Activated CD4-positive, alpha-beta T cell treated with anti-CD3 and anti-CD28 coated beads, Interleukin-2, Interleukin-4, amounts not matched to agents 100 ng/mL and 50 ng/mL, durations not matched to agents 16 hours and 8 hours (primary cell): ENCODE results near the gene CD8B2.
A peak's percentile ranks its signal among the peaks of the same experiment; 100 is the strongest.
"Not testable (repeated sequence)": the region's sequence is repeated elsewhere in the genome, so short reads cannot be mapped to it uniquely, and the experiment has no call there.

ENCODE experiments used
- DNase-seq: peaks from one replicate; pipeline ENCODE4 v3.0.0-alpha.2; 2020; ENCODE audit warnings: low spot score

CD8B2 gene

GRCh38 chr2:106486551-106487385 is at the start of gene CD8B2:
CD8B2 (plus strand) TSS chr2:106487364; CDS start chr2:106487427, 63 bp downstream.
- not testable (repeated sequence) for DNase-seq

GRCh38 chr2:106461882-106462281 is 25.3 kb upstream of the CD8B2 start:
- not testable (repeated sequence) for DNase-seq

GRCh38 chr2:106467516-106467915 is 19.6 kb upstream of the CD8B2 start:
- DNase-seq, result not testable (repeated sequence)

DNA sequence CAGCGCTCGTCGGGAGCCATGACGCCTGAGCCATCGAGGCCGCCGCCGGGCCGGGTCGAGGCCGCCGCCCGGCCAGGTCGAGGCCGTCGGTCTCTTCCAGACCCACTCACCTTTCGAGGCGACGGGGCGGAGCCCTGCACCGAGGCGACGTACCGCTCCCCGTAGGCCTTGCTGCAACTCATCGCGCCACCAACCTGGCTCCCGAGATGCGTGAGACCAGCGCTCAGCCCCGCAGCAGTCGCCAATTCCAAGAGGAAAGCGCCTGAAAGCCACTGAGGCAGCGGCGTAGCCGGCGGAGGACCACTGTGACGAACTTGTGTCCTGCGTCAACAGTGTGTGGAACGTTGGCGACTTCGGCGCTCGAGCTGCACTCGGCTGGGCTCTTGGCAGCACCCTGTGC is 19.1 kb upstream of the CD8B2 start, which contains the start of gene RGPD3:
Gene RGPD3 (minus strand): TSS at position 307 of the 400 bp plus-strand sequence. CDS start 125 bp downstream, at position 182.
- not testable (repeated sequence) for DNase-seq

DNA sequence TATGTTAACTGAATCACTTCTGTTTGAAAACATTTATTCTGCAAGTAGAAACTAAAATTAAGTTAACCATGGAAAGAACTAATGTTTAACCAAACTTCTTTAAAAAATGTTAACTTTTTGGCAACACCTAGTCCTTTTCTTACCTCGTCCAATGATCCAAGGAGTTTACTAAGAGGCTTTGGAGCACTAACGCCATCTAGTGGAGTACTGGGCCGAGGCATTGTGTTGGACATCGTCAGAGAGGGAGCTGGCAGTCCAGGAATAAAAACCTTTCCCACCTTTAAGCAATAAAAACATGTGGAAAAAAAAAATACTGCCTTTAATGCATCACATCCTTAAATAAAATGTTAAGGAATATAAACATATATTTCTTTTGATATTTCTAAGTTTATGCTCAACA is 16.5 kb upstream of the CD8B2 start:
- peak; percentile 34 for DNase-seq

- peak; percentile 1 for DNase-seq
Observed at GRCh38 chr2:106477647-106478046, 9.5 kb upstream of the CD8B2 start.

GRCh38 chr2:106479563-106479962 is 7.6 kb upstream of the CD8B2 start:
- DNase-seq, result not testable (repeated sequence)

GRCh38 chr2:106487386-106488191 is 425 bp downstream of the CD8B2 start:
- not testable (repeated sequence) for DNase-seq

DNA sequence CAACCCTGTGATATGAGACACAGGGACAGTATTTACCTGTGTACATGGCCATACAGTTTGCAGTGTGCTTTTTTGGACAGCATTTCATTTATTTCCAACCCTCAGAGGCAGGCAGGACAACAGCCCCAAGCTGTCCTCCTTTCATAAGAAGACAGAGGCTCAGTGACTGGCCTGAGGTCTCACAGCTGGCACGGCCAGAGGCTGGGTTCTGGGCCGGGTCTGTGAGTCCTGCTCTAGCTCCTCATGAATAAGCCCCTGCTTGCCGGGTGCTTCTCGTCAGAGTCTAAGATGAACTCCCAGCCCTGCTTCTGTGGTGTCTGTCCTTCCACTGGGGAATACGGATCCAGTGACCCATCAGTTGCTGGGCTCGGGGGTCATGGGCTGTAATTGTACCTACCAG is 2.5 kb downstream of the CD8B2 start:
- not testable (repeated sequence) for DNase-seq

GRCh38 chr2:106492399-106492798 is 5.2 kb downstream of the CD8B2 start:
- not testable (repeated sequence) for DNase-seq

GRCh38 chr2:106492913-106493312 is 5.7 kb downstream of the CD8B2 start:
- not testable (repeated sequence) for DNase-seq

GRCh38 chr2:106498549-106498948 is 11.4 kb downstream of the CD8B2 start:
- not testable (repeated sequence) for DNase-seq

- DNase-seq, result not testable (repeated sequence)
Observed at GRCh38 chr2:106500350-106500749, 13.2 kb downstream of the CD8B2 start.

DNA sequence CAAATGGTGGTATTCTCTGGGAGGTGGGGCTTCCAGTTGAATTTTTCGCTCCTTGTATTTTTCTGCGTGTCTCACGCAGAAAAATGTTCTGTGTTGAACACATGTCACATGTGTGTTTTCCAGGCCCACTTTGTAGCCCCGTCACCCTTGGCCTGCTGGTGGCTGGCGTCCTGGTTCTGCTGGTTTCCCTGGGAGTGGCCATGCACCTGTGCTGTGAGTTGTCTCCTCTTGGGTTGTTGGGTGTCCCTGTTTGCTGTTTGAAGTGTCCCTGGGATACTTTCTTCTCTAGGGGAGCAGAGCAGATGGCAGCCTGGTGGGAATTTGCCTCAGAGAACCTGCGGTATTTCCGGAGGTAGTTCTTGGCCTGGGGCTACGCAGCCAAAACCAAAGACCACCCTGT is 15.2 kb downstream of the CD8B2 start:
- DNase-seq, result not testable (repeated sequence)

DNA sequence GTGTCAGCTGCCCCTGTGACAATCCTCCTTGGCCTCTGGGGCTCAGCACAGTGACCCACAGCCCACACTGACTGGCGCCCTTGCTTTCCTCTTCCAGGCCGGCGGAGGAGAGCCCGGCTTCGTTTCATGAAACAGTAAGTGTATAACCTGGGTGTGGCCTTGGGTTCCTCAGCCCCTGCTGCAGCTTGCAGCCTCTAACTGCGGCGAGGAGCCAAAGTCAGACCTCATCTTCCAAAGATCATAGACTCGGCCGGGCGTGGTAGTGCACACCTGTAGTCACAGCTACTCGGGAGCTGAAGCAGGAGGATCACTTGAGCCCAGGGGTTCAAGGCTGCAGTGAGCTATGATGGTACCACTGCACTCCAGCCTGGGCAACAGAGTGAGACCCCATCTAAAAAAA is 17.0 kb downstream of the CD8B2 start:
- DNase-seq, result not testable (repeated sequence)

GRCh38 chr2:106504787-106505186 is 17.6 kb downstream of the CD8B2 start:
- not testable (repeated sequence) for DNase-seq

DNA sequence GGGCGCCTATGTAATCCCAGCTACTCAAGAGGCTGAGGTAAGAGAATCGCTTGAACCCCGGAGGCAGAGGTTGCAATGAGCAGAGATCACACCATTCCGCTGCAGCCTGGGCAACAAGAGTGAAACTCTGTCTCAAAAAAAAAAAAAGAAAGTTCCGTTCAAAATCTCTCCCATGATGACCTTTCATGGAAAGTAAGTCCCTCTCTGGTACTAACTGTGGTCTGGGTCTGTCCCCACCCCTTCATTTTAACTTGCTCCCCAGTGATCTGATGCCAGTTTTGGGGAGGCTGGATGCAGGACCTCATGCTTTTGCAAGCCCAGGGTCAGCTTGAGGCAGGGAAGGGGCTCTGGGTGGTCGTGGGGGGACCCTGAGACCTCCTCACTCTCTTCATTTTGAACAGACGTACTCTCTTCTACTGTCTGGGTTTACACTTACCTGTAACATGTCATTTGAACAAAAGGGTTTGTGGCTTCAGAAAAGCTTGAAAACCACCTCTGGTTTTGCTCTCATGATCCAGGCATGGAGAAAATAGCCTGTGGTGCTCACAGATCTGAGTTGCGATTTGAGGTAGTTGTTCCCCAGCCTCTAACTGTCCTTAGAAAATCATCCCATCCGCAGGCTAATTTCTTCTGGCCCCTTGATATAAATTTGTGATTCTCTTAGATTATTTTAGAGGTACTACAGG is 19.0 kb downstream of the CD8B2 start:
- DNase-seq, result not testable (repeated sequence)

- not testable (repeated sequence) for DNase-seq
Observed at GRCh38 chr2:106508660-106509373, 21.7 kb downstream of the CD8B2 start.

- not testable (repeated sequence) for DNase-seq
Observed at GRCh38 chr2:106509374-106509770, 22.2 kb downstream of the CD8B2 start.

DNA sequence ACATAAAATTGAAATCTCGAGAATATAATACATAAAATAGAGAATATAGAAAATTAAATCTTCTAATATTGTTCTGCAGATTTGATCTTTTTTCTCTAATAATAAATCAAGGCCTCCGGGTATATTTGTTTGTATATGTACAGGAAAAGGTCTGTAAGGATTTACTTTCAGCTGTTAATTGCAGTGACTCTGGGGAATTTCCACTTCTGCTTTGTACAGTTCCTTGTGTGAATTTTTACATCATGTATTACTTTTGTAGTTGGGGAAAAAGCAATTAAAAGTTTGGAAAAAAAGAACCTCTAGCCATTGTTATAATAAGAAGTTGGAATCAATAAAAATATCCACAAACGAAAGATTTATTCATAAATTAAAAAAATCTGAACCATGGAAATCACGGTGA is 23.6 kb downstream of the CD8B2 start:
- DNase-seq, result not testable (repeated sequence)

DNA sequence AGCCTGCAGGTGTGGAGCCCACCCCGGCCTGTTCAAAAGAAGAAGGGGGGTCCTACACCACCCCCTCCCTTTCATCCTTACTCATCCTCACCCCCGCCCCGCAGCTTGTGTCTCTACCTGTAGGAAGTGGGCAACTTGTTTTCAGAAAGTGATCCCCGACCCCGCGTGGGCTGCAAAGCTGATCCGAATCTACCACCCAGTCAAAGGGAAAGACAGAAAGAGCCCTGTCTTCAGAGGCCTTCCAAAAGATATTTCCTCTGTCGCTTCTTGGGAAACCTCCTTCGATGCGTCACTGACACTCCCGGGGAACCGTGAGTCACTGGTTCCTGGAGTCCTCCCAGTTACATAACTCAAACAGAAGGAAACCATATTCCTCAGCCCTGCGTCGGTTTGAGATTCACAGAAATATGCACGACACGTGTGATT is 24.3 kb downstream of the CD8B2 start:
- peak; percentile 33 for DNase-seq
